ENCODE results near the gene SKIC3.

- no peak for TF ChIP-seq CTCF (IDR thresholded peaks at IDR 0.05)
- no peak for TF ChIP-seq EP300 (IDR thresholded peaks at IDR 0.05)
- TF ChIP-seq POLR2AphosphoS5 (IDR thresholded peaks at IDR 0.05) = no peak
Measured at GRCh38 chr5:95557841-95558240, 3.1 kb upstream of the SKIC3 start.

All from gastroesophageal sphincter (tissue), 3 donors.